GM21447 (cell line): ENCODE measurements around the gene RASSF5.
A peak's percentile ranks its signal among the peaks of the same experiment; 100 is the strongest.

Experiments
- ATAC-seq: cut with Tn5 transposase; IDR thresholded peaks from one replicate; pipeline ENCODE4 v1.9.1; 2021; ENCODE audit not compliant: unreplicated experiment

RASSF5 gene

DNA sequence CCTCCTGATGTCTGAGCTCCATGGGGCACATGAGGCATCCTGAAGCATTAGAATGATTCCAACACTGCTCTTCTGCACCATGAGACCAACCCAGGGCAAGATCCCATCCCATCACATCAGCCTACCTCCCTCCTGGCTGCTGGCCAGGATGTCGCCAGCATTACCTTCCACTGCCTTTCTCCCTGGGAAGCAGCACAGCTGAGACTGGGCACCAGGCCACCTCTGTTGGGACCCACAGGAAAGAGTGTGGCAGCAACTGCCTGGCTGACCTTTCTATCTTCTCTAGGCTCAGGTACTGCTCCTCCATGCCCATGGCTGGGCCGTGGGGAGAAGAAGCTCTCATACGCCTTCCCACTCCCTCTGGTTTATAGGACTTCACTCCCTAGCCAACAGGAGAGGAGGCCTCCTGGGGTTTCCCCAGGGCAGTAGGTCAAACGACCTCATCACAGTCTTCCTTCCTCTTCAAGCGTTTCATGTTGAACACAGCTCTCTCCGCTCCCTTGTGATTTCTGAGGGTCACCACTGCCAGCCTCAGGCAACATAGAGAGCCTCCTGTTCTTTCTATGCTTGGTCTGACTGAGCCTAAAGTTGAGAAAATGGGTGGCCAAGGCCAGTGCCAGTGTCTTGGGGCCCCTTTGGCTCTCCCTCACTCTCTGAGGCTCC lies 11.1 kb upstream of the RASSF5 start:
- peak; percentile 76 for ATAC-seq

DNA sequence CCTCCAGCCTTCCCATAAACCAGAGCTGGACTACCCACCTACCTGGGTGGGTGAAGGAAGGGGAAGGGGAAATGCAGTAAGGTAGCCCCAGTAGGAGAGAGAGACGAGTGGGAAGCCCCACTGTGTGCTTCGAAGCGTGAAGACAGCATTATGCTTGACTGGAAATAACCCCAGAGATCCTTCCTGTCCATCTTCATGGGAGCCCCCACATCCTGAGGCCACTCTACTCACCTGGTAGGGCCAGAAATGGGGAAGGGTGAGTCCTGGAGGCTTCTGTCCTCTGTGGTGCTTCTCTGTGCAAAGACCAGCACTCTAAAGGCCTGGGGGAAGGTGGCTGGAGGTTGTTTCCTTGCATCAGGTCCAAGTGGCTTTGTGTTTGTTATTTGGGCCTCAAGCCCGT lies 10.0 kb upstream of the RASSF5 start:
- no peak for ATAC-seq

DNA sequence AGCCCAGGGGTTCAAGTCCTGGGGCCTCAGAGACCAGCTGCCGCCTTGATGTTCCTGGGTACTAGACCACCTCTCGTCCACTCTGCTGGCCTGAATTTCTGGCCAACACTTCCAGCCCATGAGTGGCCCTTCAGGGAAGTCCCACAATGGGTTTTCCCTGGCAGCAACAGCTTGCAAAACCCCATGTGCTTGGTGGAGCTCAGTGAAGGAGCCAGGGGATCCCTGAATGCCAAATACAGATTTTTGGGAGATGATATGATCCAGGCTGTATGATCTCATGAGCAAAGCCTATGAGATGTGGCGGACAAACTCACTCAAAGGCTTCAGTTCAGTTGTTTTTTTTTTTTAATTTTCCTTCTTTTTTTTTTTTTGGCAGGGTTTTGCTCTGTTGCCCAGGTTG lies 9.6 kb upstream of the RASSF5 start:
- no peak for ATAC-seq

DNA sequence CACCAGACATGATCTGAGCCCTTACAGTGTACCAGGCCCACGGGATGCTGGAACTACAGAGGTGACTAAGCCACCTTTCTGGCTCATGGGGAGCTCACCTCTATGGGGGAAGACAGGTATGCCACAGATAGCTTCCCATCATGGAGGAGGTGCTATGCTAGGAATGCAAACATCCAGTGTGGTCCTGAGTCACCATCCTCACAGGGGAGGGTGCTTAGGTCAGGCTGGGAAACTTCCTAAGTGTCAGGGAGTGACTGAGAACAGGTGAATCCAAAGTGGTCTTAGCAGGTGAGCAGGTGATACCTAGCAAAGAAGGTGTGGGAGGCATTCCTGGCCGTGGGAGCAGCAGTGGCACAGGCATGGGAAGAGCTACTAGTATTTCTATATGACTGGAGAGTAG lies 8.6 kb upstream of the RASSF5 start:
- no peak for ATAC-seq

DNA sequence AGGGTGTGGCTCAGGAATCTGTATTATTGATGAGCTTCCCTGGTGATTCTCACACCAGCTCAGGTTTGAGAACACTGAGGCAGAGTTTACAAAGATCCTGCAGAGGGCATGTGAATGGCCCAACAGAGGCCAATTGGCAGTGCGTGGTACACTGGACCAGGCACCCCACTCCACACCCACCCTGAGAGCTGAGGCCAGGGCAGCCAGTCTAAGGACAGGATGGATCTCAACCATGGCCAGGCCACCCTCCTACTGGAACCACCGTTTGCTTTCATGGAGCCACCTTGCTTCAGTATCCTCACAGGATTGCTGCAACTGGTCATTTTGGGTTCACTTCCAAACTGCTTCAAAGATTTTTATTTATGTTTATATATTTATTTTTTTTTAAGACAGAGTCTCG lies 7.3 kb upstream of the RASSF5 start:
- no peak for ATAC-seq

DNA sequence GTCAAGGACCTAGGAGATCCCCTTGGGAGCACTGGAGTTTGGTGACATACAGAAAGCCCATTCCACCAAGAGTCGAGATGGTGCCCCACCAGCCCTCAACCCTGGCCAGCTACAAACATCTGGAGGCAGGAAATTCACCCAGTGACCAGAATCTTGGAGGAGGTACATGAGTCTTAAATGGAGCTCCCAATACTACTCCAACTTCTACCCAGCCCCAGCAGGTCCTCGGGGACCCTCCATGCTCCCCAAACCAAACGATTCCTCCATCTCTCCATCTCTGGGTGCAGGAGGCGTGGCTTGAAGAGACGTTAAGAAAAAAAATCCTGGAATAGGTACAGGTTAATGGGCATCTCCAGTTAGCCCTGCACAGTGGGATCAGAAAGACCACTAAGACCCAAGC lies 5.5 kb upstream of the RASSF5 start:
- no peak for ATAC-seq

DNA sequence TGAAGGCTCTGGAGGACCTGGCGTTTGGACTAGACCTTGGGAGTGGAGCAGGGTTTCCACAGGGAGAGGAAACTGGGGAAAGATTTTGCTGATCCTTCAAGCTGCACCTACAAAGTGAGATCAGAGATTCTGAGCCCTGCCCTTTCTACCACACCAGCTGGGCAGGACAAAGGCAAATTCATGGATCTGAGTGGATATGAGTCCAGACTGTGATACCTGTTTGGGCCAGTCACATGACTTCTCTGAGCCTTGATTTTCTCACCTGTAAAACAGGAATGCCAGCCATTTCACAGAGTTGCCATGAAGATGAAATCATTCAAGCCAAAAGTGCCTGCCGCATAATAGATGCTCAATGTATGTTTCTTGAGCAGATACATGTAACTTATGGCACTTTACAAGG lies 4.9 kb upstream of the RASSF5 start:
- ATAC-seq = no peak

DNA sequence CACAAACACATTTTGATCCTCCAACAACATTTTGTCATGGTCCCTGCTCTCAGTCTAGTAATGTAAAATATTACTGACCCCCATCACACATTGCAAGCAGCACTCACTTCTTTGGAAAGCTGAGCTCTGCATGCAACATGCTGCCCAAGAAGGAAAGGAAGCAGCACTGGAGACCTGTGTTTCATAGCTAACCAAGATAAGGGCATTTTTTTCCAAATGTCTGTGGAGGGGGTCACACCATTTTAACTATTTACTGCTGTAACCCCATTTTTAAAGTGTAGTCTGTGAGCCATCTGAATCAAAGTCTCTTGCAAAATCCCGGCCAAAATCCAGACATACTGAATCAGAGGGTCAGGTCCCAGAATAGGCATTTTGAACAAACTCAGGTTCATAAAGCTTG lies 4.5 kb upstream of the RASSF5 start:
- ATAC-seq = no peak

DNA sequence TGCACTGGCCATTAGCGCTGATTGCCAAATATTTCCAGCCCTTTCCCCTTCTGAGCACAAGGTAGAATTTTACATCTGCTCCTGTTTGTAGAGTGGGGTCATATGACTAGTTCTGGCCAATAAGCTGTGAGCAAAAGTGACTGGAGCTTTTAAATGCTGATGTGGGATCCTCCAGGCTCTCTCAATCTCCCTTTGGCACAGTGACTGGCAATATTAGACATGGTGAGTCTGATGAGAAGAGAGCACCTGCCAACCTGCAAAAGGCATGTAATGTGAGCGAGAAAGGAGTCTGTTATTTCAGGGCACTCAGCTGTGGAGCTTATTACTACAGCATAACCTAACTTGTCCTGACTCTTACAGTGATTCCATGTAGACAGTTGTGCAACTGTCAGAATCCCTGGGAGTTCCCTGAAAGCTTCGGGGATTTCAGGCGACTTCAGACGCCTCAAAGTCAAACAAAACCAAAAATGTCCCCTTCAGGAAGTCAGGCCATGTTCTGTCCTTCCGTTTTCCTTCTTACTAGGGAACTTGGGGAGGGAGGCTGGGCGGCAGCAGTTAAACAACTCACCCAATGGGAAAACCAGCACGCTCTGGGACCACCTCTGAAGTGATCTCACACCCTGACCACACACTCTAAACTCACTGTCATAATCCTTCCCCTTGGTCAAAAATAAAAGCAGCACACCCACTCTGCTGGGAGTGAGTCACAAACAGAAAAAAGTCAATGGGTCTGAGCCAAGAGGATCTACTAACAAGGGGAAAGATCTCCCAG lies 3.6 kb upstream of the RASSF5 start:
- ATAC-seq = peak; percentile 72

DNA sequence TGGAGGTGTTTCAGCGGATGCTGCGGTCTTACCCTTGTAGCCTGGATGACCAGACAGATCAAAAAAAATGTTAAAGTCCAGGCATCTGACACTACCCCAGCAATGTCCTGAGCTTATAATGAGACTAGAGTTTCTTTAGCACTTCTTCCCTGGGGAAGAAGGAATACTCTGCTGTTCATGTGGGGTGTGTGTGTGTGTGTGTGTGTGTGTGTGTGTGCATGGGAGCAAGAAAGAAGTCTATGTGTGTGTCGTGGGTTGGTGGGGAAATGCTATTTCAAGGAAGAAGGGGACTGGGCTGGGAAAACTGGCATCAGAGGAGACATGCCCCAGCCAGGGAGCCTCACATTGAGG lies 3.0 kb upstream of the RASSF5 start:
- no peak for ATAC-seq

DNA sequence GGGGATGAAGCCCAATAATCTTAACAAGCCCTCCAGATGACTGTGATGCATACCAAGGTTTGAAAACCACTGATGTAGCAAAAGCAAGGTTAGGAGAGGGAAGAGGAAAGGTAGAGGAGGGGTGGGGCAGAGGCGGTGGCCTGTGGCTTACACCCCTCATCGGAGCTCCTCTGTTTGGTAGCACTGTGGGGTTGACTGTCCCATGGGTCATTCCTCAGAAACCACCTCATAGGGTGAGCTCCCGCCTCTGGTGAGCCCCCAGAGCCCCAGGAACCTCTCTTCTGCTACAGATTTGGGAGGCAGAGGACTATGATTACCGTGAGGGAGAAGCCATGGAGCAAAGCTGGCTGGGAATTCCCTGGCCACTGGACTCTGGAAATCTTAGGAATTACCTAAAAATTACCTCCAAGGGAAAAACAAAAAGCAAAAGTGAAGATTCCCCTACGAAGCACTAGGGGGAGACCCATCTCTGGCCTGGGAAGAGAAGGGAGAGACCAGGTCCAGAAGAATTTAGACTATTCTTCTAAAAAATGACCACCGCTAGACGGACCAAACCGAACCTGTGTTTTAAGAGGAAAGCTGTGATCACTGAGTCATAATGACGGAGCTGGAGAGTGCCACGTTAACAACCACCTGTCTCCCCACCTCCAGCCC lies 1.5 kb upstream of the RASSF5 start:
- no peak for ATAC-seq

DNA sequence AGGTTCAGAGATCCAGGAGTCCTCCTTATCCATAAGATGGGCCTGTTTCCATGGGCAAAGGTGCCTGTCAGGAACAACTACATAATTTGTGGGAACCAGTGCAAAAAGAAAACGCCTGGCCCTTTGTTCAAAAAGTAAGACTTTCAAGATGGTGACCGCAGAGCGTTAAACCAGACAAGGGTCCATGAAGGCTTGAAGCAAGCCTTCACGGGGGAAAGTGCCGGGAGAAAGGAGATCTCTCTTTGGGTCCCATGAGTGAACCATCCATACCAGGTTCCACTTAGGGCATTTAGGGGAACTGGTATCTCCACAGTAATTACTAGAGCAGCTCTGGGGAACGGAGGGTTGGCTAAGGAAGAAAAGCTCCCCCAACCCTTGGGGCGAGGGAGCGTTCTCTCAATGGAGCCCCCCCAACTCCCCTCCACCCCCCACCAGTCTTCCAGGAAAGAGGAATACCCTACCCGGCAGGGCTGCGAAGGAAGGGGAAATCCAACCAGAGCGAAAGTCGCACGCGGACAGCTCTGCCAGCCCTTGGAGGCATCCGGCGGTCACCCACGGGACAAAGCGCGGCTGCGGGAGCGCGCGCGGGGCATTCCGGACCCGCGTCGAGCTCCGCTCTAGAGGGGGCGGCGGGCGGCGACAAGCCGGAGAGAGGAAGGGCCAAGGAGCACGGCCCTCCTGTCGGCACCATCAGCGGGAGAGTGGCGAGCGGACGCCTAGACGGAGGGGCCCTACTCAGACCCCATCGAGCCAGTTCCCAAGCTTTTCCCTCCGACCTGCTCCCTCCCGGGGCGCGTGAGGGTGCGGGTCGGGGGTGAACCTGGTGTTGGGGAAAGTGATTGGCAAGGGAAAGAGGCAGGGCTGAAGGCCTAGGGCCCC lies 687 bp upstream of the RASSF5 start:
- ATAC-seq = peak; percentile 9

DNA sequence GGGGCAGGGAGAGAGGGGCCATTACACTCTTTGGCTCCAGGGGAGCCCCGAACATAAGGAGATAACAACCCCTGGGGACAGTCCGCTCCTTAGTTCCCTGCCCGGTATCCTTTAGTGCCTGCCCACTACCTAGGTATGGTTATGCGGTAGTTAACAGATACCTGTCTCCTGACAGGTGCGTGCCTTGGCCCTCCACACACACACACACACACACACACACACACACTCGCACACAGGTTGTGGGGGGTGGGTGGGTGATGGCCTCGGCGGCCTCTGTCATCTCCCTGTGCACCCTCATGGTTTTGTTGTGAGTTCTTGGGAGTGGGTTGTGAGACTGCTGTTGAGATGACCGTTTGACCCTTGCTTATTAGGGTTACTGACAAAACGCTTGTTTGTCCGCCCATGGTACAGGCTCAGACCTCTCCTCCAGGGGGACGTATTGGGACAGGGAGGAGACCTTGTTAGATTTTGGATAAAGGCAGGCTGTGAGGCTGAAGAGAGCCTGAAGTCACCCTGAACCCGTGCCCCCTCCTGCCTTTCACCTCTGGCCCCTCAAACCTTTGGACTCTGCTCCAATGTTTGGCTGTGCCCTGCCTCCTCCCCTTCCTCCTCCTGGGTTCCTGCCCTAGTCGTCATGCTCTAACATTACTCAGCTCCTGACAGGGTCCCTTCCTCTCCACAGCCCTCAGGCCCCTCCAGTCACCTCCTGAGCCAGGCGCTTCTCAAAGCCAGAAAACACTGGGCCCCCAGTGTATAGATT lies 979 bp downstream of the RASSF5 start:
- no peak for ATAC-seq

DNA sequence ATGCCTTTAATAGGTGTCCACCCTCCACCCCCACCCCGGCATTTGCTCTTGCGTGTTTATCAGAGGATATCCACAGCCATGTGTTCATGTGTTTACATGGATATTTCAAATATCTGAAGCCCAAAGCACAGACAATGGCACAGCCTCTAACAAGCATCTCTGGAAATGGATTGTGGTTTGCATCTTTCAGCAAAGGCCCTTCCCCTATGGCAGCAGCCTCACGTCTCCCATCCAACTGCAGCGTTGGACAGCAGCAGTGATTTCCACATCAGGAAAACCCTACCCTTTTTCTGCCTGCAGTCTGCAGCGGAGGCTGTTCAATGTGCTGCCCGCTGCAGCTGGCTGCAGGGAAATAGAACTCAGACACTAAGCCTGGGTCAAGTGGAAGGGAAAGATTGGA lies 1.6 kb downstream of the RASSF5 start:
- ATAC-seq = no peak

DNA sequence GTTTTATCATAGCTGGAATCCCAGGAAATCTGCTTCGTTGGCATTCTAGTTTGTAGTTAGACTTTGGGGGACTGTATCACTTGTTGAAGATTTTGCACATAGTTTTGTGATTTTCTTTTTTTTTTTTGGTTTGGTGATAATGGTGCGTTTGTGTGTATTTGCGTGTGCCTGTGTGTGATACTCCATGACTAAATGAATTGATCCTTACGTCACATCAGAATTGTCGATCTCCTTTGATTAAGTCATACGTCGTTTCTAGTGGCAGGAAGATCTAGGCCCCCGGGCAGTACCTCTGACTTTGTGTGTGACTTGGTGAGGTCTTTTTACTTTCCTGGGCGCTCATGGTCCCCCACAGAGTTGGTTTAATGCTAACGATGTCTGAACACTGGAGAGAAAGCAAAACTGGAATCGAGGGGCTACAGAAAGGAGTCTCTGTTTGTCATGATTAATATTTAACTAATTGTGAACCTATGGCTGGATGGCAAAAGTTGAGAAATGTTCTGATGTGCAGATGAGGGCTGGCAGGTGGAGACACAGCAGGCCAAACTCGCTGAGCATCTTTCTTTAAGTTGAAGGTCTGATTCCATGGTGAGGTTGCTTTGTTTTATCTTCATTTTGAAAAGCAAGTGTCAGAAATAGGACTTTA lies 2.4 kb downstream of the RASSF5 start:
- no peak for ATAC-seq

DNA sequence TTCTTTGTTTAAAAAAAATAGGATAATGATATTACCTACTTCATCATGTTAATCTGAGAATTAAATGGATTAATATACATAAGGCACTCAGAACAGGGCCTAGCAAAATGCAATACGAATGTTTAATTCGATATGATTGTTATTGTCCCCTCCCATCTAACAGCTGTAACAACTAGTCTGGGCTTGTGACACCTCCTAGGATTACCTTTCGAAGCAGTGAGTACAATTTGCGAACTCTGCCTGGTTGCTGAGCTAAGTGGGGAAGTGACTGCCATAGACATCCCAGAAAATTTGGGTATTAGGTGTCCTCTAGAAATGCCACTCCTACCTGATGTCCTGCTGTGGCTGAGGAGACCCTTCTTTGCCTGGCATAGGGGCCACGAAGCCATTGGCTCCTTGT lies 3.0 kb downstream of the RASSF5 start:
- ATAC-seq = no peak

DNA sequence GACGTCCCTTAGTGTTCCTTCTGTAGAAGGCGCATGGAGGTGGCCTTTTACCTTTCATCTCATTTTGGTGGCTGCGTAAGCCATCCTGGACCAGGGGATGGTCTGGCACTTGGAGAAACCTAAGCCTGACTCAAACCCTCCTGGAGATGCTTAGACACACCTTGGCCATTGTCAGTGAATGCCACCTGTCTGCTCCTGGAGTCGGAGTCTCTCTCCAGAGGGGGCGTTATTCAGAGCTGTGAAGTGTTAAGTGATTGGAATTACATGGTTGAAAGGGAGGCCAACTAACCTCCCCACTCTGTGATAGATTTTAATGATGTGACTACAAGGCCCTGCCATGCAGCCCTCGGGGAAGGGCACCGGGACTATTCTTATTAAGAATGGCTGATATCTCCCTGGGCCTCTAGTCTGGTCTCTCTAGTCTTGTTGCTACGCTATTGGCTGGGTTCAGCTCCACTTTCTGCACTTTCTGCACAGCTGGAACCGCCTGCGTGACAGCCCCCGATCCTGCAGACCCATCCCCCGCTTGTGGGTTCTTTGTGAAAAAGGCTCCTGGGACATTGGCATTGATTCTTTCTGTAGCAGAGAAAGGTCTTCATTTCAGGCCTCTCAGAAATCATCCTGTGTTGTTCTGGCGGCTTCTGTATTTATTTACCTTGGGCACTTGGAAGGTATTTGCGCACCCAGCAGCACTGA lies 4.2 kb downstream of the RASSF5 start:
- no peak for ATAC-seq

DNA sequence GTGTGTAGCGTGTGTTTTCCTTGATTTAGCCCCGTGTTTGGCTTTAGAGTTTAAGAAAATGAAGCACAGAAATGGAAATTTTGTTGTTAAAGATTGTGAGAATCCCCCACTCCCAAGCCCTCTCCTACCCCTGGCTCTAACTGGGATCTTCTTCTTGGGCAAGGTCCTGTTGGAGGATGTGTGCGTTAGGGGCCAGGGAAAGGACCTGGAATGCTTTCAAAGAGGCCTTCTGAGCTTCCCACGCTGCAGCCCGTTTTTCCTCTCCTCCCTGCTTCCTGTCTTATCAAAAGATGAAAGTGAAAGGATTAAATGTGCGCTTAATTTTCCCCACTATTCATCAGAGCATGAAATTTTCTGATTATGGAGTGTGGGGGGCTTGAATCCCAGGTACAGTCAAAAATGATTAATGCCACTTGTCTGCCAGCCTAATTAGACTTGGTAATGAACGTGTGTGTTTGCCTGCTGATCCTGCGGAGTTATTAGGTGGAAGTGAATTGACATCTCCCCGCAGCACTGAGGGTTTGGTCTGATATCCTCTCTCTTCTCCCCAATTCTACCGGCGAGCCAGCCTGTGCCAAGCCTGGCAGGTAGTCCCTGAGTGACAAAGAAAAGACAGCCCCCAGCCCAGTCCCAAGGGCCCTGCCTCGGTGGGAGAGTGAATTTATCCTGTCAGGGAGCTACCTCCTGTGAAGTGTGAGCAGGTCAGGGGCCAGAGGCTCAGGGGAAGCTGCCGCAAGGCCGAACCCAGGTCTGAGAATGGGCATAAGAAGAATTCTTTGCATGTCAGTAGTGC lies 4.9 kb downstream of the RASSF5 start:
- ATAC-seq = no peak

DNA sequence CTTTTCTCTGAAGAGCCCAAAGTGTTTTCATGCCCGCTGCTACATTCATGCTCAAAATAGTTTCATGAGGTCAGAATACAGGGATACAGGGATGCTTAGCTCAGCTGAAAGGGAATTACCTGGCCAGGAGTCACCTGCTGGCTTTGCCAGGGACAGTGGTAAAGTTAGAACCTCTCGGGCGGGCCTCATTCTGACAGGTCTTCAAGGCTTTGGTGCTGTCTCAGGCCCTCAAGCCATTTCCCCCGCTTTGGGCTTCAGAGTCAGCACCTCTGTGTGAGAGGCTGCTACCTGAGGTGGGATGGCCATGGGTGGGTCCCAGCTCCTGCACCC lies 5.5 kb downstream of the RASSF5 start:
- ATAC-seq = no peak
